ENCODE measurements around the gene ITPR3. TPM values are rescaled to one million over a fixed set of nuclear protein-coding genes. Genes with fewer than 3 reads are reported as not detected.

ITPR3 gene
- total RNA-seq, 1 donor from 2014 or later: 15.7 TPM

DNA sequence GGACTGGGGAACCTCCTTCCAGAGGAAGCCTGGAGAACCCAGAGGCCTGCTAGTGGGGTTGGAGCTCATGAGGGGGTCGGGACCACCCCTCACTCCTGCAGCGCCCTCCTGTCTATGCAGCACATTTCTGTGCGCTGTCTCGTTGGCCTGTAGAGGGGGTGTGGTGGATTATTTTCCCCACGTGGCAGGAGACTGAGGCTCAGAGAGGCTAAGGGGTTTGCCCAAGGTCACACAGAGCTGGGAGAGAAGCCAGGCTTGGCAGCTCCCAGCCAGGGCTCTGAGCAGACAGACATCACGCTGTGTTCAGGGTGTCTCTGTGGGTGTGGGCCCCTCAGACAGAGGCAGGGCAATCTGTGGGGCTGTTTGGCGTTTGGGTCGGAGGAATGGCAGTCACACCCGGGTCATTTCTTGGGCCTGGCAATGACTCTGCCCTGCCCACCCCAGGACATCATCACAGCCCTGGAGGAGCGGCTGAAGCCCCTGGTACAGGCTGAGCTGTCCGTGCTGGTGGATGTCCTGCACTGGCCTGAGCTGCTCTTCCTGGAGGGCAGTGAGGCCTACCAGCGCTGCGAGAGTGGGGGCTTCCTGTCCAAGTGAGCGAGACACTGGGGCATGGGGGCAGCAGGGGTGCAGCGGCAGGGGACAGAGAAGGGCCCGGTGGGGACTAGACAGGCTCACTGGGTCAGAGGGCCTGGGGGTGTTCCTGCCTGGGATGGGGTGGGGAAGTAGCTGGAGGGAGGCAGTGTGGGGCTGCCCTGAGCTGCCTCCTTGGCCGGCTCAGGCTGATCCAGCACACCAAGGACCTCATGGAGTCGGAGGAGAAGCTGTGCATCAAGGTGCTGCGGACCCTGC lies 62.7 kb downstream of the ITPR3 start:
- DNase-seq (ENCODE audit: low read depth): no peak

DNA sequence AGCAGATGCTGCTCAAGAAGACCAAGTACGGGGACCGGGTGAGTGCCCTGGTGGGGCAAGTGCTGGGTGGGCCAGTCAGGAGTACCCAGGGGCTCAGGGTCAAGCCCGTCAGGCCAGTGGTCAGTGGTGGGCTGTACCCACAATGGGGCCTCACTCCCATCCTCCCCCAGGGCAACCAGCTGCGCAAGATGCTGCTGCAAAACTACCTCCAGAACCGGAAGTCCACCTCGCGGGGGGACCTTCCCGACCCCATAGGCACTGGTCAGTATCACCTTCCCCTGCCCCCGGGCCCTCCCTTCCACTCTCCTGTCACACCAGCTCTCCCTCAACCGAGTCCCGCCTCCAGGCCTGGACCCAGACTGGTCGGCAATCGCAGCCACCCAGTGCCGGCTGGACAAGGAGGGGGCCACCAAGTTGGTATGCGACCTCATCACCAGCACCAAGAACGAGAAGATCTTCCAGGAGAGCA lies 63.3 kb downstream of the ITPR3 start:
- no peak for DNase-seq (ENCODE audit: low read depth)

DNA sequence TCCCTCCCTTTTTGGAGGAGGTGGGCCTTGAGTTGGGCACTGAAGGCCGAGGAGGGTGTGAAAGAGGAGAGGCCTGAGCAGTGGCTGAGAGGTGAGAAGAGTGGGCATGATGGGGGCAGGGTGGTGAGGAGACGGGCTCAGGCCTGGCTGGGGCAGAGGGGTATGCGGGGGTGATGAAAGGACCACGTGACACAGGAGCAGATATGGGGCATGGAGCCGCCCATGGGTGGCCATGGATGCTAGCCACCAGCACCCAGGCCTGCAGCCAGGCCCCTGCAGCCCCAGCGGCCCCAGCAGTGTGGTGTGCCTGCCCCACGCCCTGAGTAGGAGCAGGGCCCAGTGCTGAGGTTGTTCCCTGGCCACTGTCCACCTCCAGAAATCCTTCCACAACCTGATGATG lies 63.9 kb downstream of the ITPR3 start:
- DNase-seq (ENCODE audit: low read depth): no peak

DNA sequence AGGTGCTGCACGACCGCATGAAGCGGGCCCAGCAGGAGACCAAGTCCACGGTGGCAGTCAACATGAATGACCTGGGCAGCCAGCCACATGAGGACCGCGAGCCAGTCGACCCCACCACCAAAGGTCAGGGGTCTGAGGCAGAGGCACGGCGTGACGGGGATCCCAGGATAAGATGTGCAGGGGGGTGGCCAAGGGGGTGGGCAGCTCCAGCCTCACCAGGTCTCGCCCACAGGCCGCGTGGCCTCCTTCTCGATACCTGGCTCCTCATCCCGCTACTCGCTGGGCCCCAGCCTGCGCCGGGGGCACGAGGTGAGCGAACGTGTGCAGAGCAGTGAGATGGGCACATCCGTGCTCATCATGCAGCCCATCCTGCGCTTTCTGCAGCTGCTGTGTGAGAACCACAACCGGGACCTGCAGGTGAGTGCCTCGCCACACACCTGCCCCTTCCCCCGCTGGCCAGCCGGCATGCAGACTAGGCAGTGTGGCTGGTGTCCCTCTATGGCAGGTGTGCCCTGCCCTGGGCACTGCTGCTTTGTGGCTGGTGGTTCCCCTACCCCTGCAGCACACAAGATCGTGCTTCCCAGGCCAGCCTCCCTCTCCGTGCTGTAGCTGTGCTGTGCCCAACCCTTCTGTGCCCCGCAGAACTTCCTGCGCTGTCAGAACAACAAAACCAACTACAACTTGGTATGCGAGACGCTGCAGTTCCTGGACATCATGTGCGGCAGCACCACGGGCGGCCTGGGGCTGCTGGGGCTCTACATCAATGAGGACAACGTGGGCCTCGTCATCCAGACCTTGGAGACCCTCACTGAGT lies 64.5 kb downstream of the ITPR3 start:
- DNase-seq (ENCODE audit: low read depth): no peak

DNA sequence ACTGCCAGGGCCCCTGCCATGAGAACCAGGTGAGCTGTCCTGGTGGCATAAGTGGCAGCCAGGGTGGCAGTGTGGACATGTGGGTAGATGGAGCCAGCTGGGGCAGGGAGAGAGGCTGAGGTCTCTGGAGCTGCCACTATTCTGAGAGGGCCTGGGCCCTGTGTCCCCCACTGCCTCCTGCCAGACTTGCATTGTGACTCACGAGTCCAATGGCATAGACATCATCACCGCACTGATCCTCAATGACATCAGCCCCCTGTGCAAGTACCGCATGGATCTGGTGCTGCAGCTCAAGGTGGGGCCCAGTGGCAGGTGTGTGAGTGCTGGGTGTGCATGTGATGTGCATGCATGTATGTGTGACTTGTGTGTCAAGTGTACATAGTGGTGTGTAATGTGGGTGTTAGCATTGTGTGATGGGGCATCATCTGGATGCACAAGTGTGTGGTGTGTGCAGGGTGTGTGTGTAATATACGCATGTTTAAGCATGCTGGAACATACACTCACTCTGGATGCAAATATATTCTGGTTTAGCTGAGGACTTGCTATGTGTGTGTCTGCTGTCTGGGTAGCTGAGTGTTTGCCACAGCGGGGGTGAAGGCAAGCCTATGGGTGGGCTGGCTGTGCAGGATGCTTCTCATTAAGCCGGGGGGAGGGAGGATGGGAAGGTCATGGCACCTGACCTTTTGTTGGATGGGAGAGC lies 65.3 kb downstream of the ITPR3 start:
- DNase-seq (ENCODE audit: low read depth): no peak

DNA sequence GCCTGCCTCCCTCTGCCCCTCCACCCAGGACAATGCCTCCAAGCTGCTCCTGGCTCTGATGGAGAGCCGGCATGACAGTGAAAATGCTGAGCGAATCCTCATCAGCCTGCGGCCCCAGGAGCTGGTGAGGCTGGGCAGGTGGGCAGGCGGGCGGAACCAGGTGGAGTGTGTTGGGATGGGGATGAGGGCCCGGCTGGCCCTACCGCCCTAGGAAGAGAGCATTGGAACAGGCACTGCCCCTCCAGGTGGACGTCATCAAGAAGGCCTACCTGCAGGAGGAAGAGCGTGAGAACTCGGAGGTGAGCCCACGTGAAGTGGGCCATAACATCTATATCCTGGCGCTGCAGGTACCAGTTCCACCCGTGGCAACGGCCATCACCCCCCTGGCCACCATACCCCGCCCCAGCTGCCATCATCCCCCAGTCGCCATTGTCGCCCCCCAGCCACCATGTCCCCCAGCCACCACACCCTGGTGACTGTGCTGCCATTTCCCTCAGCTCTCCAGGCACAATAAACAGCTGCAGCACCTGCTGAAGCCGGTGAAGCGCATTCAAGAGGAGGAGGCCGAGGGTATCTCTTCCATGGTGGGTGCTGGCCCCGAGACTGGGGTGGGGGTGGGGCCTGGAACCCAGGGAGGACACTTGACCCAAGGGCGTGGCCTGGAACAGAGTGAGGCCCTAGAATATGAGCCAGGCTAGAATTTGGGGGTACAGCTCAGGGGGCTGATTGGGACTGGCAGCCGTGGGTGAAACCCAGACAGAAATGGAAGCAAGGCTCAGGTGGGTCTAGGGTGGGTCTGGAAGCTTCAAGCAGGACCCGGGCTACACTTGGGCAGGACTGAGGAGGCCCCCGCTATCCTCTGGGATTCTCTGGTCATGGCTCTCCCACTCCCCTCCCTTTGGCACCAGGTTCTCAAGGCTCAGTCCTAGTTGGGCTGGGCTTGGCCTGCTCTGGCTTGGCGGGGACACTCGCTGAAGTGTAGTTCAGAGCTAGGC lies 66.2 kb downstream of the ITPR3 start:
- no peak for DNase-seq (ENCODE audit: low read depth)

DNA sequence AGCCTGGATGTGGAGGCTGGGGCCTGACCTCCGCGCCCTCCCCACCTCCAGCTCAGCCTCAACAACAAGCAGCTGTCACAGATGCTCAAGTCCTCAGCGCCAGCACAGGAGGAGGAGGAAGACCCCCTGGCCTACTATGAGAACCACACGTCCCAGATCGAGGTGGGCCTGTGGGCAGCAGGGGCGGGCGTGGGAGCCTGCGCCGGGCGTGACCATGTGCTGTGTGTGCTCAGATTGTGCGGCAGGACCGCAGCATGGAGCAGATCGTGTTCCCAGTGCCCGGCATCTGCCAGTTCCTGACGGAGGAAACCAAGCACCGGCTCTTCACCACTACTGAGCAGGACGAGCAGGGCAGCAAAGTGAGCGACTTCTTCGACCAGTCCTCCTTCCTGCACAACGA lies 66.9 kb downstream of the ITPR3 start:
- DNase-seq (ENCODE audit: low read depth): no peak

DNA sequence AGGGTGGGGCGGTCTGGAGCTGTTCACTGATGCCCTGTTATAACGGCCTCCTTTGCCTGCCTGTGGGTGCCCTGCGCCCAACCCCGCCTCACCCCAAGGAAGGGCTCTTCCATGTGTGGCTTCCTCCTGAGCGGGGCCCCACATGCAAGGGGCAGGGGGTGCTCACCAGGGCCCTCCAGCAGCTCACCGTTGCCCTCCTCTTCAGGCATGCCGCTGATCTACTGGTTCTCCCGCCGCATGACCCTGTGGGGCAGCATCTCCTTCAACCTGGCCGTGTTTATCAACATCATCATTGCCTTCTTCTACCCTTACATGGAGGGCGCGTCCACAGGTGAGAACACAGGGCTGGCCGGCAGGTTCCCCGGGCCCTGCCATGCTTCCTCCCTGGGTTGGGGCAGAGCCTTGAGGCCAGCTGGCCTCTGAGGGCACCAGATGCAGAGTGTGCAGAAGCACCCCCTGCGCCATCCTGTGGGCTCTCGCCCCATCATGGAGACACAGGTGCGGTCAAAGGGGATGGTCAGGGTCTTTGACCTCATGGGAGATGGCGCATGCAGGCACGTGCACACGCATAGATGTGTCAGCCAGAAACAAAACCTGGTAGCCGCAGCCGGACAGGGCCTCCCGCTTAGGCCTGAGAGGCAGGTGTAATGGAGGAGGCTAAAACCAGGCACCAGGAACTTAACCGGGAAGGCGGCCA lies 67.5 kb downstream of the ITPR3 start:
- no peak for DNase-seq (ENCODE audit: low read depth)

DNA sequence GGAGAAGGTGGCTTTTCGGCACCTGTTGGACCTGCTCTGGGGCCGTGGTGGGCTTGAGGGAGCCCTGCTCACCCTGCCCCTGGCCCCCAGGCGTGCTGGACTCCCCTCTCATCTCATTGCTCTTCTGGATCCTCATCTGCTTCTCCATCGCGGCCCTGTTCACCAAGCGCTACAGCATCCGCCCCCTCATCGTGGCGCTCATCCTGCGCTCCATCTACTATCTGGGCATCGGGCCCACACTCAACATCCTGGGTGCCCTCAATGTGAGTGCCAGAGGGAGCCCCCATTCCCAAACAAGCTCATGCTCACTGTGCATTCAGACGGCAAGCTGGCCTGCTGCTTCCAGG lies 68.0 kb downstream of the ITPR3 start:
- no peak for DNase-seq (ENCODE audit: low read depth)

DNA sequence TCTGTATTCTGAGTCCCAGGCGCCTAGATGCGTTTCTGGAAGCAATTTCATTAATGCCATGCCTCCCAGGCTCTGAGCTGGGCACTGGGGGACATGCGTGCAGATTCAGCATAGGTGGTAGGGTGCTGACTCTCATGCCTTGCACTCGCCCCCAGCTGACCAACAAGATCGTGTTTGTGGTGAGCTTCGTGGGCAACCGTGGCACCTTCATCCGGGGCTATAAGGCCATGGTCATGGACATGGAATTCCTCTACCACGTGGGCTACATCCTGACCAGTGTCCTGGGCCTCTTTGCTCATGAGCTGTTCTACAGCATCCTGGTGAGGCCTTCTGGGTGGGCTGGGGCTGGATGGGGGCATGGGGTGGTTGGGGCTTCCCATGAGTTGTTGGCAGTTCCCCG lies 68.8 kb downstream of the ITPR3 start:
- peak; percentile 41 for DNase-seq (ENCODE audit: low read depth)

DNA sequence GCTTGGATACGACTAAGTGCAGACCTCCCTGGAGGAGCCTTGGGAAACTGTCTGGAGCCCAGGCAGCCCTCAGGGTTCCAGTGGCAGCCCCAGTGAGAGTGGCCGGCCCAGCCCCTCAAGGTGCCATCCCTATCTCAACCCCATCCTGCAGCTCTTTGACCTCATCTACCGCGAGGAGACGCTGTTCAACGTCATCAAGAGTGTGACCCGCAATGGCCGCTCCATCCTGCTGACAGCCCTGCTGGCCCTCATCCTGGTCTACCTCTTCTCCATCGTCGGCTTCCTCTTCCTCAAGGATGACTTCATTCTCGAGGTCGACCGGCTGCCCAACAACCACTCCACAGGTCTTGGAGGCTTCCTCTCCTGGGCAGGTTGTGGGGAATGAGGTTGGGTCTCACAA lies 69.6 kb downstream of the ITPR3 start:
- no peak for DNase-seq (ENCODE audit: low read depth)

DNA sequence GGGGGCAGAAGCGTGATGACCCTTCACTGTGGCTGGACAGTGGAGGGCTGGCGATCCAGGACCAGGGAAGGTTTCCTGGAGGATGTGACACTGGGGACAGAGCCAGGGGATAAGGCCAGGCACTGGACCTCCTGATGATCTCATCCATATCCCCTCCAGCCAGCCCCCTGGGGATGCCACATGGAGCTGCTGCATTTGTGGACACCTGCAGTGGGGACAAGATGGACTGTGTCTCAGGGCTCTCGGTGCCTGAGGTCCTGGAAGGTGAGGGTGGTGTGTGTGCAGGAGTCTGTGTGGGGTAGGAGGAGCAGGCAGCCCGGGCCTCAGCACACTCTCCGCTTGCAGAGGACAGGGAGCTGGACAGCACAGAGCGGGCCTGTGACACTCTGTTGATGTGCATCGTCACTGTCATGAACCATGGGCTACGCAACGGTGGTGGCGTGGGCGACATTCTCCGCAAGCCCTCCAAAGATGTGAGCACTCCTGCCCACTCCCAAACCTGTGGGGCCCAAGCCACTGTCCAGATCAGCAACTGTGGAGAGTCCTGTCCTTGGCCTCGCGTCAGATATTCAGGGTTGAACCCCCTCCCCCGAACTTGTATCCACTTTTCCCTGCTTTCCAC lies 70.4 kb downstream of the ITPR3 start:
- DNase-seq (ENCODE audit: low read depth): no peak

DNA sequence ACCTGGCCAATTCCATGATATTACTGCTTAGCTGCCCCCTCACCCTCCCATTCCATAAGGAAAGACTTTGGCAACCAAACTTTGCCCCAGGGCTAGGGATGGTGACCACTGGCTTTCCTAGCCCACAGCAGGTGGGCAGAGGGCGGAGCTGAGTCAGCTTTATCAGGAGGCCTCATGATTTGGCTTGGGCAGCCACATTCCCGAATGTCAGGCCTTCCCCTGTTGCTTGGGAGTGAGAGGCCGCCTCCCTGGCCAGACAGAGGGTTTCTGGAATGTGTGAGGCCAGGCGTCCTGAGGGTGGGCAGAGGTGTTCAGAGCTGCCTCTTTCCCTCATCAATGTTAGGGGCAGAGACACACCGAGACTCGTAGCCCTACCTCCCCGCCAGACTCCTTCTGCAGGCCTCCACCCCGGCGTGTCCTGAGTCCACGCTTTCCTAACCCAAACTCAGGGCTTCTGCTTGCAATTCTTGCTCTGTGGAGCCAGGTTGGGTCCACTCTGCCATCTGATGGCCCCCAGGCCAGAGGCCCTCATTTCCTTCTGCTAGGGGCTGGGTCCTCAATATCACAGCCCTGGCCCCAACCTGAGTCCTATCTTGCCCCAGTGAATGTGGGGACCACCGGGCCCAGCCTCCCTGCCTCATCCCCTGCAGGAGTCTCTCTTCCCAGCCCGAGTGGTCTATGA lies 71.1 kb downstream of the ITPR3 start:
- DNase-seq (ENCODE audit: low read depth): peak; percentile 93

DNA sequence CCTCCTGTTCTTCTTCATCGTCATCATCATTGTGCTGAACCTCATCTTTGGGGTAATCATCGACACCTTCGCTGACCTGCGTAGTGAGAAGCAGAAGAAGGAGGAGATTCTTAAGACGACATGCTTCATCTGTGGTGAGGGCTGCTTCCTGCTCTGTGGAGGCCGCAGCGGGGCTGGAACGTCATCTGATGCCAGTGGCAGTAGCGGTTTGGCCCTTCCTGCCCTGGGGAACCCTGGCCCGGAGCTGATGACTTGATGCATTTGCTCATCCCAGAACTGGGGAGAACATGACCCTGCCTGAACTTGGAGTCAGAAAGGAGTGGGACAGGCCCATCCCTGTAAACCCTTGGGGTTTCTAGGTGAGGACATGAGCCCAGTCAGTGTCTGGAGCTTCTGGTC lies 71.6 kb downstream of the ITPR3 start:
- peak; percentile 87 for DNase-seq (ENCODE audit: low read depth)

DNA sequence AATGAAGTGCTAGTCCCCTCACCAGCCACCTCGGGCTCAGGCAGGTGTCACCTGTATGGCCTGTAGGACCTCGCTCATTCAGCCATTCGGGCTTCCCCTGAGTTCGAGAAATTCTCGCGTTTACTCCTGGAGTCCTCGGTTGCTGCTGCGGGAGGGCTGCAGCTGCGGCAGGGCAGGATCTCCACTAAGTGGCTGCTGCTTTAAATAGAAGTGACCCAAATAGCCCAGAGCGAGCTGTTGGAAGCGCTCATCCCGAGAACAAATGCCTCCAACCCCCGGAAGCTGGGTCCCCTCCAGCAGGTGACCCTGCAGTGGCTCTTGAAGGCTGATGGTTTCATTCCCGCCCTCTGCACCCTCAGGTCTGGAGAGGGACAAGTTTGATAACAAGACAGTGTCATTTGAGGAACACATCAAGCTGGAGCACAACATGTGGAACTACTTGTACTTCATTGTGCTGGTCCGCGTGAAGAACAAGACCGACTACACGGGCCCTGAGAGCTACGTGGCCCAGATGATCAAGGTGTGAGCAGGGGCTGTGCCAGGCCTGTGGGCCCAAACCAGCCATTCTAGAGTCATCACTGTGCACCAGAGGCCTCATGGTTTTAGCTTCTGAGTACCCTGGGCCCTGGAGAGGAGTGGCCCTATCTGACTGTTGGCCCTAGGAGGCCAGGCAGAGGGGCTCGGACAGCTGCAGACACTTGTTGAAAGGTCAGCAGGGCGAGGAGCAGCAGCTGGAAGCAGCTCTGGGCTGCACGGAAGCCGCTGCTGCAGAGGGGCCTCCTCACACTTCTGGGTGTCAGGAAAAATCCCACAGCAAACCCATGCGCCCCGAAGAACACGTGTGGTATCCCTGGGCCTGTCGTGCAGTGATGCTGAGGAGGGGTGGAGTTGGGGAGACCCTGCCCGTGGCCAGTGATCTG lies 72.3 kb downstream of the ITPR3 start:
- peak; percentile 87 for DNase-seq (ENCODE audit: low read depth)

DNA sequence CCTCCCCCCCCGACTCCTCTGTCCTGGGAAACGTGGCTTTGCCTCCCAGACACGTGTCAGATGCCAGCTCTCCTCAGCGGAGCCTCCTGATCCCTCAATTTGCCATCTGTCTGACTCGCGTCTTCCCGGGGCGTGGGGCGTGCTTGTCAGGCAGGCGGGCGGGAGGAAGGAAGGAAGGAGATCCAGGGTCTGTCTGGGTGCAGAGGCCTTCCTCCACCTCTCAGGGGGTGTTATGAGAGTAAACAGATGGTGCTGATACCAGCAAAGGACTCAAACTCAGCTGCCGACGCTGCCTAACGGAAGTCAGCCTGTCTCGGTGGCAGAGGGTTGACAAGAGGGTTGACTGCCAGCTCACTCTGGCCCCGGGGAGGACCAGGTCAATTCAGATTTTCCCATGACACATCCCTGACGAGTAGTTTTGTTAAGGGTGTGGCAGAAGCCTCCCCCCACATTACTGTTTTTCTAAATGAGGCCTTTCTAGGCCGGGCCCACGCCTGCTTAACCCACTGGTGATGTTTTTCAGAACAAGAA lies 73.3 kb downstream of the ITPR3 start:
- DNase-seq (ENCODE audit: low read depth): peak; percentile 93

DNA sequence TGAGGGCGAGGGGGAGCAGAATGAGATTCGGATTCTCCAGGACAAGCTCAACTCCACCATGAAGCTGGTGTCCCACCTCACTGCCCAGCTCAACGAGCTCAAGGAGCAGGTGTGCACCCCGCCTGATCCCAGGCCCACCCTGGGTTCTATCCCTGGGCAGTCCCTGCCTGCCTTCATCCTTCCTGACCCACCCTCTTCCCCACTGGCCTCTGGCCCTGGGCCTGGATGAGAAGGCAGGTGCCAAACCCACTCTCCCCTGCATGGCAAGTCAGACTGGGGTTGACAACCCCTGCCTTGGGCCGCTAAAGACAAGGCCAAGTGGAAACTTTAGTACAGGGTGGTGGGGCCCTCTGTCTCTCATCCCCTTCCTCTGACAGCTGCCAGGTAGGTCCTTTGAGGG lies 73.9 kb downstream of the ITPR3 start:
- no peak for DNase-seq (ENCODE audit: low read depth)

DNA sequence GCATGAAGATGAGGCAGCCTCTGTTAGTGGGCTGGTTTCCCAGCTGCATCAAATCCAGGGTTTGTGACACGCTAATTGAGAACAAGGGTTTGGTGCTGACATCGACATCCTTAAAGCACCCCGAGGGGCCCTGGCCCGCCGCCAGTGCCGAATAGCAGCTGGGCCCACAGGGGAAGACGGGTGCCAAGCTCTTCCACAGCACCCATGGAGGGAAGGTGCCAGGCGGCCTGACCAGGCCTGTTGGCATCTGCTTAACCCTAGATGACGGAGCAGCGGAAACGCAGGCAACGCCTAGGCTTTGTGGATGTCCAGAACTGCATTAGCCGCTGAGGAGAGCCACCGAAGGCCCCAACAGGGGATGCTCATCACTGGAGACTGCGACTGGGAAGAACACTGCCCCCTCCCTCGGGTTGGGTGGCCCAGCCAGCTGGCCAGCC lies 74.3 kb downstream of the ITPR3 start:
- no peak for DNase-seq (ENCODE audit: low read depth)
